Measurements from ENCODE around the gene MTRF1L.
"Not testable (repeated sequence)": the region's sequence is repeated elsewhere in the genome, so short reads cannot be mapped to it uniquely, and the experiment has no call there.

MTRF1L gene

DNA sequence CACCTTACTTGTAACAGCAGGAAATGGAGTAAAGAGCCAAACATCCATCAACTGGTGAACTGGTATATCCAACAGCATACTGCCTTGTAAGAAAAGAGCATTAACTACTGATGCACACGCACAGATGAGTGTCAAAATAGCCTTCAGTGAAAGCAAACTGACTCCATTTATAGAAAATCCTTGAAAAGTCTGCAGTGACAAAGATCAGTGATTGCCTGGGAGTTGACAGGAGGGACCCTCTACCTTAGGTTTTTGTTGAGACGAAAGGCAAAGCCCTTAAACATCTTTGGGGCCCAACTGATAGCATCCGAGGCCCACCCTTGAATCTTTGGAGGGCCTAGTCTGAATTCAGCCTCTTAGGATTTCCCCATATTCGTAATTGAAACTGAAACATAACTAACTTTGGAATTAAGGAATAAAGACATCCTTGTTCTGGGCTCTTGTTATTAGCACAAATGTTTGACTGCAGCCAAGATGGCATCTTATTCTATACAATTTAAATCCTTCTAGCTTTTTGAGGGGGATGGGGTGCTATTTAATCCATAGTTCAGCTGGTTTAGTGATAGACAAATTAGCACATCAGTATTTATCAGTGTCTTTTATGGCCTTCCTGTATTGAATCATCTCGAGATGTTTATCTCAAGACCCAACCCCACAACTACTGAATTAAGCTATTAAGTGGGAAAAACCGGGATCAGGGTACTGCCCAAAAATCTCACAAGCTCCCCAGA, 32.7 kb downstream of the MTRF1L start:
- no peak for DNase-seq (ENCODE audit: low read depth)

DNA sequence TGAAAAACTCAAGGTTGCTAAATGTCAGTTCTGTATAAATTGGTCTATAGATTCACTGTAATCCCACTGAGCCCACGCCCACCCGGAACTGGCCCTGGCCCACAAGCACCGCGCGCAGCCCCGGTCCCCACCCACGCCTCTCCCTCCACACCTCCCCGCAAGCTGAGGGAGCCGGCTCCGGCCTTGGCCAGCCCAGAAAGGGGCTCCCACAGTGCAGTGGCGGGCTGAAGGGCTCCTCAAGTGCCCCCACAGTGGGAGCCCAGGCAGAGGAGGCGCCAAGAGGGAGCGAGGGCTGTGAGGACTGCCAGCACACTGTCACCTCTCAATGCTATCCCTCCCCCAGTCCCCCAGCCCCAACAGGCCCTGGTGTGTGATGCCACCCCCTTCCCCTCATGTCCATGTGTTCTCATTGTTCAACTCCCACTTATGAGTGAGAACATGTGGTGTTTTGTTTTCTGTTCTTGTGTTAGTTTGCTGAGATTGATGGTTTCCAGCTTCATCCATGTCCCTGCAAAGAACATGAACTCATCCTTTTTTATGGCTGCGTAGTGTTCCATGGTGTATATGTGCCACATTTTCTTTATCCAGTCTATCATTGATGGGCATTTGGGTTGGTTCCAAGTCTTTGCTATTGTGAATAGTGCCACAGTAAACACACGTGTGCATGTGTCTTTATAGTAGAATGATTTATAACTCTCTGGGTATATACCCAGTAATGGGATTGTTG, 36.2 kb downstream of the MTRF1L start:
- DNase-seq (ENCODE audit: low read depth) = not testable (repeated sequence)

- DNase-seq (ENCODE audit: low read depth) = no peak
Observed at GRCh38 chr6:152959333-152959732, 43.2 kb downstream of the MTRF1L start.

GRCh38 chr6:152957796-152958195, 44.7 kb downstream of the MTRF1L start:
- DNase-seq (ENCODE audit: low read depth) = no peak

- no peak for DNase-seq (ENCODE audit: low read depth)
Observed at GRCh38 chr6:152954443-152954842, 48.1 kb downstream of the MTRF1L start.

- peak; percentile 39 for DNase-seq (ENCODE audit: low read depth)
Observed at GRCh38 chr6:152952866-152953509, 49.5 kb downstream of the MTRF1L start.

- no peak for DNase-seq (ENCODE audit: low read depth)
Observed at GRCh38 chr6:152952045-152952444, 50.5 kb downstream of the MTRF1L start.

DNA sequence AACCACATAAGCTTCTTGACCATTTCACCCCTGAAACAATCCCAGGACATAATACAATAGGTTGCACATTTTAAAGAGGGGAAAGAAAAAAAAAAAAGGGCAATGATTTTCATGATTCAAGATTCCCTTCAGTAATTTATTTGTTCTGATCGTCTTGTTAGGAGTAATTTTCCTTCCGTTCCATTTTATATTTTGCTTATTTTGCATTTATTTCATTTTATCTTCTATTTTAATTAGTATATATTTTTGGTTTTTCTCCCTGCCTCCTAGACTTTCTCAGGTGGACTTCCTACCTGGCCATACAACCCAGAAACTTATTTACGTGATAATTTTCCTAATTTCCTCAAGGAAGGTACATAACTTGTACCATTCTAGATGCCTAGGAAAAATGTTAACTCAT, 52.3 kb downstream of the MTRF1L start:
- no peak for DNase-seq (ENCODE audit: low read depth)

DNA sequence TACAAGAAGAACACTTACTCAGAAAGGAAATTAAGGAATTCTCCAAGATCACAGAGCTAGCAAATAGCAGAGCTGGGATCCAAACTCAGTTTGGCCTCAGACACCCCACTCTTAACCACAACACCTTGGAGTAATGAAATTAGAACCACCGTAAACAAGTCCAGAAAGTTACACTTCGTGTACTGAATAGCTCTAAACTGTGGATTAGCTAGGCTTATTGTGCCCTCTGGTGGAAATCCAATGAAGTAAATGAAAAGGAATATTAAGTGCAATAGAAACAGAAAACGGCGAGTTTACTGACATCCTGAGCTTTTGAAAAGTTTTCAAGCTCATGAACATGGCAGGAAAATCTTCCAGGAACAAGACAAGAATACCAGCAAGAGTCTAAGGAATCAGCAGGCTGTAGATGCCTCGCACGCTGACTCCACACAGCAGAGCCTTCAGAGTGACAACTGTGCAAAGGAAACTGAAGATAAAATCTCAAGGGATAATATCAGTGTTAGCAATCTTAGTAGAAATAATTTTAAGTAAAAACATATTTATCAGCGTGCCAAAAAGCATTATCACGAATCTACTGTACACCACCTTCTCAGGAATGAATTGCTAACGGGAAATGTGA, 54.2 kb downstream of the MTRF1L start:
- peak; percentile 34 for DNase-seq (ENCODE audit: low read depth)

GRCh38 chr6:152946995-152947394, 55.5 kb downstream of the MTRF1L start:
- no peak for DNase-seq (ENCODE audit: low read depth)

DNA sequence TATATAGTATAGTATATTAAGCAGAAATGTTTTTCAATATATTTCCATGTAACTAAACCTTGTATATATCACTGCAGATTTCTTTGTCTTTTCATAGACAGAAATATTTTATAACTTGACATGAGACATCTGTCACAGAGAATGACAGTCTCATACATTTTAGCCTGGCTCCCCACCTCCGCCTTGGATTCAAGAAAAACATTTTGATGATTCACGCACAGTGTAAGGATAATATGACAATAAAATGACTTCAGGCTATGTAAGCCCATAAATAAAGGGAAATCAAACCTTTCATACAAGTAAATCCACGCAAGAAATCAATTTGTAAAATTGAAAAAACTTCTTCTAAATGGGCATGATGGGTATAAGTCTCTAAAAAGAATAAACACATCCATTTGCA, 56.0 kb downstream of the MTRF1L start:
- no peak for DNase-seq (ENCODE audit: low read depth)

DNA sequence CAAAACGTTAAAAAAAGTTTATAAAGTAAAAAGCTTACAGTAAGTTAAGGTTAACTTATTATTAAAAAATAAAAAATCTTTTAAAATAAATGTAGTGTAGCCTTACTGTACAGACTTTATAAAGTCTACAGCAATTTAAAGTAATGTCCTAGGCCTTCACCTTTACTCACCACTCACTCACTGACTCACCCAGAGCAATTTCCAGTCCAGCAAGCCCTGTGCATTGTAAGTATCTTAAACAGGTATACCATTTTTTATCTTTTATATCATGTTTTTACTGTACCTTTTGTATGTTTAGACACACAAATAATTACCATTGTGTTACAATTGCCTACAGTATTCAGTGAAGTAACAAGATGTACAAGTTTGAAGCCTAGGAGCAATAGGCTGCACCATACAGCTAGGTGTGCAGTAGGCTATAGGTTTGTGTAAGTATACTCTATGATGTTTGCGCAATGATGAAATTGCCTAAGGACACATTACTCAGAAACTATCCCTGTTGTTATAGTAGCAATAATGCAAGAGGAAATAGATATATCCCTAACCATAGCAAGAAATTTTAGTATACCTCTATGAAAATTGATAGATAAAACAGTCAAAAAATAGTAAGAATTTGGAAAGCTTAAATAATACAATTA, 59.1 kb downstream of the MTRF1L start:
- DNase-seq (ENCODE audit: low read depth) = no peak

DNA sequence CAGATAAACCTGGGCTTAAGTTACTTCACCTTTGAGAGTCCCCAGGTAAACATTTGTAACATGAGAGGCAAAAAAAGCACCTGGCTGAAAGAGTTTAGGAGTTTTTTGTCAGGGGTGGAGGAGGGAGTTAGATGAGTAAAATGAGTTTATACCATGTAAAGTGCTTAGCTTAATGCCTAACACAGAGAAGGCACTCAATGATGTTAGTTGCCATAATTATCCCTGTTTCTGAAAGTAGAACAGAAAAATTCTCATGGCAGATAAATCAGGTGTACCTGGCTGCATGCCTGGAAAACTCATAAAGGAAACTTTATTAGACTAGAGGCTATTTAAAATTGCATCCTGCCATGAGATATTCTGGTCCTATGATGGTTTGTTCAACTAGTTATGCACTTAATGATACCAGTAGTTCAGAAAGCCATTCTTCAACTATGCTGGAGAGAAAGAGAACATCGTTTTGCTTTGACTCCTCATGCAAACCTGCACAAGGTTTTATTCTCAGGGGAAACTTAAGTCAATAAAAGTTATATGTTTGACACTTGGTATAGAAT, 60.1 kb downstream of the MTRF1L start:
- DNase-seq (ENCODE audit: low read depth) = no peak

DNA sequence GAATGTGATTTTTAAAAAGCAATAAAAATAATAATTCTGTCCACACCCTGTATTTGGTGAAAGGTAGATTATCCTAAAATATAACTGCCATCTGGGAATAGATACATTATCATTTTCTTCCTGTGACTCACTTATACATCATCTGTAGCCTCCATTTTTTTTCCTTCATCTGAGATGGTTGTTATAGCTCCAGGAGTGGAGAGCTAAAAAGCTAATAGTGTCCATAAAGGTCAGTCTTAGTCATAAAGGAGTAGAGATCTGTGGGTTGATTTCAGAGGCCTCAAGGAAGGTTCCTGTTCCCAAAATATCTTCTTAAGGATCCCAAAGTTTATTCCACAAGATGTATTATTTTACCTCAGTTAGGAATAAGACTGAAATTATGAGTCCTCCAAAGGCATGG, 60.8 kb downstream of the MTRF1L start:
- no peak for DNase-seq (ENCODE audit: low read depth)

All from fibroblast of gingiva (primary cell).